GM12891 (cell line): ENCODE data around the gene DDC.

ENCODE experiments used
- DNase-seq: peaks from one replicate; pipeline ENCODE4 v3.0.0; 2011; ENCODE audit warnings: low spot score; ENCODE audit not compliant: insufficient read length
- FAIRE-seq: peaks from 2 replicates; lab custom pipeline; 2011; peaks lifted over from hg19 to GRCh38; lab: Jason Lieb, UNC
- PAX5 ChIP-seq: IDR thresholded peaks from 2 replicates; pipeline ENCODE4 v1.6.1; 2011; ENCODE audit warnings: low read length, moderate library complexity, mild to moderate bottlenecking; ENCODE audit not compliant: insufficient read depth, severe bottlenecking
- POLR2A ChIP-seq: IDR thresholded peaks from 2 replicates; pipeline ENCODE4 v1.6.1; 2011; ENCODE audit warnings: low read depth, low read length, control low read depth
- POLR2AphosphoS5 ChIP-seq: IDR thresholded peaks from 2 replicates; pipeline ENCODE4 v1.6.1; 2011; ENCODE audit warnings: low read depth, low read length, control low read depth
- POU2F2 ChIP-seq: IDR thresholded peaks from 2 replicates; pipeline ENCODE4 v1.6.1; 2011; ENCODE audit warnings: low read depth, mild to moderate bottlenecking, control low read depth, low read length, moderate library complexity
- SPI1 ChIP-seq: IDR thresholded peaks from 2 replicates; pipeline ENCODE4 v1.6.1; 2011; ENCODE audit warnings: low read depth, low read length, control low read depth
- TAF1 ChIP-seq: IDR thresholded peaks from 2 replicates; pipeline ENCODE4 v1.6.1; 2011; ENCODE audit warnings: low read depth, low read length, control low read depth

DDC gene

DNA sequence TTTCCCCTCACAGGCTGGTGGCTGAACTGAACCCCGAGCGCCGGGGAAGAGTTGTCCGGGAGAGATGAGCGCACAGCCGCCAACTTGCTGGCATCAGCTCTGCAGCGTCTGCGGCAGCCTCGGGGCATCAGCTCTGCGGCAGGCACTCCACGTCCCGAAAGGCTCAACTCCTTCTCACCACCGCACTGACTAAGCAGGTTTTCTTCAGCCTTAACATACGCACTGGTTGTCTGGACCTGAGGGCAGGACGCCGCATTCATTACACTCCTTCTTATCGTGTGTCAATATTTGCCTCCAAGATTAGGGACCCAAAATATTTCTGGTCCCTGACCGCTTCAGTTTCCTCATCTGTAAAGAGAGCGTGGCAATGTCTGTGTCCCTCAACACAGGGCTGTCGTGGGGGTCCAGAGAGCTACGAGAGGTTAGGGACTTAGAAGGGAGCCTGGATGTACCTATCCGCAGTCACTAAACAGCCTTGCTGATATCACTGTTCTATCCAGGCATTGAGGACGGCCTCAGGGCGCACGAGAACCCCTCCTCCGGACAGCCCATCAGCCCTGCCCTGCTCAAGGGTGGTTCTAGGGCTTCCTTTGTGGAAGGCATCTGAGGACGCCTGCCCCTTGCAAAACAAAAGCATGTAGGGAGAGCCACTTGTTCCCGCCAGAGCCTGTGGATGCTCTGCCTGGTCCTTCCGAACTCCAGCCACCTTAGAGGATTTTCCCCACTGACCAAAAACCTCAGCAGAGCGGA is 72.3 kb downstream of the DDC start:
- FAIRE-seq, result no peak
- TF ChIP-seq PAX5 (no peak), POU2F2 (no peak), SPI1 (no peak), POLR2AphosphoS5 (no peak), POLR2A (no peak), TAF1 (no peak)
- no peak for DNase-seq

DNA sequence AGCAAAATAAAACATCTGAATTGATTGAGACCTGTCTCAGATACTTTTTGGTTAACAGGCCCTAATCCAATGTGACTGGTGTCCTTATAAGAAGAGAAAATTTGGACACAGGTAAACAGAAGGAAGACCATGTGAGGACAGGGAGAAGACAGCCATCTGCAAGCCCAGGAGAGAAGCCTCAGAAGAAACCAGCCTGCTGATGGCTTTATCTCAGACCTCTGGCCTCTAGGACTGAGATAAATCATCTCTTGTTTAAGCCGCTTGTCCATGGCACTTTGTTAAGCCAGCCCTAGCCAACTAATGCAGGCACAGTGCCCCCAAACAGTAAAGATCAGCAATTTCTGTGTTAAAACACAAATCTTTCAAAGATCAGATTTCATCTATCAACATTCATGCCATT is 73.3 kb downstream of the DDC start:
- FAIRE-seq, result no peak
- no peak for DNase-seq
- TF ChIP-seq POLR2A (no peak), SPI1 (no peak), POLR2AphosphoS5 (no peak), TAF1 (no peak), PAX5 (no peak), POU2F2 (no peak)

DNA sequence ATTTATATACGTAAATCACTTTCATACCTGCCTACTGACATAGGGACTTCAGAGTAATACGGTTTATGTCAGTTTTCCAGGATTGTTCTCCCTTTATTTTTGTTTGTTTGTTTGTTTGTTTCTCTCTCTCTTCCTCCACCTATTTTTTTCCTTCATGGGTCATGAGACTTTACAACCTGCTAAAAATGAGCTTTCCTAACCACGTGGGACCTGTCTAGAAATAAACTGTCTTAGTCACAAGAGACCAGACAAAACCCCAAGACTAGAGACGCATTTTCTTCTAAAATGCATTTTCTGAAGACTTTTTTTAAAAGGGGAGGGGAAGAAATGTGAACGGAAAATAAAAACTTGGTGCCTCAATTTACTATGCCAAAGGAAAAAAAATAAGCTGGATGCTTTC is 74.0 kb downstream of the DDC start:
- no peak for TF ChIP-seq POLR2AphosphoS5
- TF ChIP-seq PAX5, result no peak
- TF ChIP-seq POLR2A, result no peak
- TF ChIP-seq TAF1, result no peak
- TF ChIP-seq POU2F2, result no peak
- no peak for TF ChIP-seq SPI1
- DNase-seq, result no peak

DNA sequence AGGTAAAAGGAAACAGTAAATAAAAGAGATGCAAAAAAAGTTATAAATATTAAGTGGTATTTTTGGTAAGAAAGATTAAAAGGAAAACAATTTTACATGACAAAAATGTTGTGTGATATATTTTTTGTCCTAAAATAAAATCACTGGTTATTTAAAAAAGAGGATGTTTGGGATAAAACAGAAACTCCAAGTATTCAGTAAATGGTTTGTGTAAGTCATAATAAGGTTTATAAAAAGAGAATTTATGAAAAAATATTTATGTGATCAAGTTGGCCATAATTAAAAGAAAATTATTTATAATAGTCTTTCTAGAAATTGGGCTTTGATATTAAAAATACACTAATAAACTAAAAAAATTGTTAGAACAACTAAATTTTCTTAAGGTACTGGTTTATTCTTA is 76.8 kb downstream of the DDC start:
- FAIRE-seq, result no peak
- no peak for DNase-seq
- TF ChIP-seq SPI1 (no peak), POLR2A (no peak), PAX5 (no peak), TAF1 (no peak), POLR2AphosphoS5 (no peak), POU2F2 (no peak)

More for the DNA sequence above, 74.0 kb downstream of the DDC start:
- FAIRE-seq, result no peak

DNA sequence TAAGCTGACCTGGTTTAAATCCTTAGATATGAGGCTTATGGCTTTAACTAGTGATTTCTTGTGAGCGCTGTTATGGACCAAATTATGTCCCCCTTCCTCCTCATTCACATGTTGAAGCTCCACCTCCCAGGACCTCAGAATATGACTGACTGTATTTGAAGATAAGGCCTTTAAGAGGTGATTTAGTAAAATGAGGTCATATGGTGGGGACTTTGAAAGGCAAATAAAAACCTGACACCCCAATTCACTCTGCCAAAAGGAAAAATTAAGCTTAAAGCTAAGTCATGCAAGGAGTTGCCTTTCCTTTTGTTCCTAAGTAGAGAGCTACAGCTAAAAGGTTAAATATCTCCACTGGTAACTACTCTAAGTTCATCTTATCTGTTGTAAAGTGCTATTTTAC is 78.7 kb downstream of the DDC start:
- no peak for TF ChIP-seq TAF1
- TF ChIP-seq PAX5, result no peak
- no peak for TF ChIP-seq POLR2A
- no peak for TF ChIP-seq SPI1
- no peak for FAIRE-seq

DNA sequence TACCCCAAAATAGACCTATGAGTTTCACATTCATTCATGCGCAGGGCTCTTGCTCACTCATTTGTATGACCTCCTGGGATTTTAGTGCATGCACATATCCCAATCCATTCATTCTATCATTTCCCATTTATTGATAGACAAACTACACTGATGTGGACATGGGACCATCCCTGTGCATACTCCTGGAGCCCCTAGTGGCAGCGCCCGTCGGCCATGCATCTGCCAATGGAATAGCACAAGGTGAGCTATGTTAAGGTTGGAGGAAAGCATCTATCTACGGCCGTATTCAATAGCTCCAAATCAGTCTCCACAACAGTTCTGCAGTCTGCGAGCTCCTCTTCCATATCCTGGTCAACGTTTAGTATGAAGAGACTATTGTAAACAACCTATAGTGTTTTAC is 83.3 kb downstream of the DDC start:
- no peak for TF ChIP-seq PAX5
- no peak for TF ChIP-seq POU2F2
- TF ChIP-seq POLR2AphosphoS5, result no peak
- no peak for TF ChIP-seq TAF1
- no peak for TF ChIP-seq POLR2A
- no peak for TF ChIP-seq SPI1
- no peak for DNase-seq
- FAIRE-seq, result no peak

More for the DNA sequence above, 78.7 kb downstream of the DDC start:
- DNase-seq, result no peak

DNA sequence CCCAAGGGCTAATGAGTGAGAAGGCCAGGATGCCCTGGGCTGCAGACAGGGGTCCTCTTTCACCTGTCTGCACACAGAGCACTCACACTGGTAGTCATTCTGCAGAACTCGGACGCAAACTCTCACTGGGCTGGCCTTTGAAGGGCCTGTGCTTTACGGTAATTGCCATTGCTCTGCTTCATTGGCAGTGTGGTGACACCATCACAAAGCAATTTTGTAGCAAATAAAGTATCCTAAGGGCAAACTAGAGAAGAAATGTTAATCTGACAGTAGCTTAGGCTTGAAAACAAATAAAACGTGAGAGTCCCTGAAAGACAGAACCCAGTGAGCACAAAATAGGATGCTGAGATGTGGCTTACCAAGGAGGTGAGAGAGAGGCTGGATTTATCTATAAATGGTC is 84.4 kb downstream of the DDC start:
- FAIRE-seq (no peak), DNase-seq (no peak)
- no peak for TF ChIP-seq PAX5
- no peak for TF ChIP-seq POLR2AphosphoS5
- no peak for TF ChIP-seq POU2F2
- no peak for TF ChIP-seq SPI1
- TF ChIP-seq POLR2A, result no peak
- TF ChIP-seq TAF1, result no peak

DNA sequence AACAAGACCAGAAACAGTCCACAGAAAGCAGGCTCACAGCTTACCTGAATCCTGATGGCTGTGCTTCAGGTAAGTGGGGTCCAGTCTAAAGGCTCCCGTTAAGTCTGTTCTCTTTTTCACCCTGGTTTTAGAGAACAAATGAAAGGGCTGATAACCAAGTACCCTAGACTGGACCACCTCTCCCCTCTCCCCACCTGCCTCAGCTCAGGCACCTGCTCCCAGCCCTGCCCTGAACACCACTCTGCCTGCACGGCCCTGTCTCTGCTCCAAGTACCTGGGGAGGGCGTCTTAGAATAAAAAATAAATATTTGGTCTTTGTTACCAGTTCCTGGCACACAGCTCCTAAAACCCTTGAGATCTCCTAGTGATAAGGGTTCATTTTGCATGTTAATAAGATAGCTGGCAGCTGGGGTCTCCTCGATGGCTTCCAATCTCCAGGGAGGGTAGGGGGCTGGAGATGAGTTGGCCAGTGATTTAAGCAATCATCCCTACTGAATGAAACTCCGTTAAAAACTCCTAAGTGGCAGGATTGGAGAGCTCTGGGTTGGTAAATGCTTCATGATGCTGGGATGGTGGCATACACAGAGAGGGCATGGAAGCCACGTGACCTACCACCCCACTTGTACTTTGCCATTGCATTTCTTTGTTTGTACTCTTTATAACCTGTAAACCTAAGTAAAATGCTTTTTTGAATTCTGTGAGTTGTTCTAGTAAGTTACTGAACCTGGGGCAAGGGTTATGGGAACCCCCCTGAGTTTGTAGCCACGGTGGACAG is 85.3 kb downstream of the DDC start:
- no peak for TF ChIP-seq POLR2AphosphoS5
- TF ChIP-seq SPI1, result no peak
- no peak for TF ChIP-seq POU2F2
- no peak for TF ChIP-seq POLR2A
- no peak for TF ChIP-seq PAX5
- TF ChIP-seq TAF1, result no peak
- FAIRE-seq (no peak), DNase-seq (no peak)

DNA sequence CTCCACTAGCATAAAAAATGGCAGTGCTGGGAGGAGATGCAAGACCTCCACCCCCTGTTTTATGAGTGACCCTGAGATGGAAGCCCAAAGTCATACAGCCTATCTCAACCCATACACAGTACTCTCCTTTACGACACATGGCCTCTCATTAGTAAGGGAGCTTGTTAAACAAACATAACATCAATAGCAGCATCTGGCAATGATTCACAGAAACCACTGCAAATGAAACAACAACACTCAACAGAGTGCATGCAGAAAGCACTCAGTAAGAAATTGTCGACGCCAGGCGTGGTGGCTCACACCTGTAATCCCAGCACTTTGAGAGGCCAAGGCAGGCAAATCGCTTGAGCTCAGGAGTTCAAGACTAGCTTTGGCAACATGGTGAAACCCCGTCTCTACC is 87.6 kb downstream of the DDC start:
- FAIRE-seq, result no peak
- no peak for TF ChIP-seq POLR2AphosphoS5
- TF ChIP-seq TAF1, result no peak
- TF ChIP-seq SPI1, result no peak
- no peak for TF ChIP-seq PAX5
- no peak for TF ChIP-seq POLR2A
- TF ChIP-seq POU2F2, result no peak
- no peak for DNase-seq

DNA sequence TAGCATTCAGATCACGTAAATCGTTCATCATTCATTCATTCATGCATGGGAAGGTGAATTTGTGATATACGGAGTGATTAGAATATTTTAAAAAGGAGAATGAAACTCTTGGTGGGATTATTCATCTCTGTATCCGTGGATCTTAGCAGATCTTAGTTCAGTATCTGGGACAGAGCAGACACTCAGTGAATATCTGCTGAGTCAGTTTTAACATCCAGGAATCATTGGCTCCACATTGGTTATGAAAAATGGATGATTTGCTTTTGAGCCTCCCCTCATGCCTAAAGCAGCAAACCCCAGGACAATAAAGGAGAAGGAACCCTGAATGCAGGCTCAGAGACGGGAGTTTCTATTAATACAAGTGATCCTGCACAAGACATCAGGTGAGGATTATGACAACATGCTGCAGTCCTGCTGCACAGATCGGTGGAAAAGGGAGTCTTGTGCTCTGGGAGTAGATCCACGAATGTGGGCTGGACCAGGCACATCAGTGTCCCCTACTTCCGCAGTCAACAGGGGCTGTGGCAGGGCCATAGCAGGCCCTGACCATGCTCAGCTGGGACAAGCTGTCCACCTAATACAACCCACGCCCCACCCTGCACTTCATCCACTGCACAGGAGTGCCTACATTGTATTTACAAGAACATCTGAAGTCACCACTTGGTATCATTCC is 88.1 kb downstream of the DDC start:
- TF ChIP-seq POLR2A (no peak), TAF1 (no peak), SPI1 (no peak), POLR2AphosphoS5 (no peak), POU2F2 (no peak), PAX5 (no peak)
- FAIRE-seq (no peak), DNase-seq (no peak)
